GM20000 (cell line): ENCODE results near the gene TSNAX.
A peak's percentile ranks its signal among the peaks of the same experiment; 100 is the strongest.
"Not testable (repeated sequence)": the region's sequence is repeated elsewhere in the genome, so short reads cannot be mapped to it uniquely, and the experiment has no call there.

ENCODE experiments used
- DNase-seq: peaks from one replicate; pipeline ENCODE4 v3.0.0; 2012; ENCODE audit warnings: low spot score
- CTCF ChIP-seq: IDR thresholded peaks from 2 replicates; pipeline ENCODE4 v1.5.1; 2012; ENCODE audit warnings: mild to moderate bottlenecking, control low read depth; ENCODE audit errors: extremely low read depth, missing control alignments

TSNAX gene

GRCh38 chr1:231583376-231583775 lies 54.9 kb downstream of the TSNAX start:
- no peak for DNase-seq
- TF ChIP-seq CTCF: no peak

- peak; percentile 31 for DNase-seq
- peak; percentile 8 for TF ChIP-seq CTCF
Observed at GRCh38 chr1:231584117-231584516, 55.6 kb downstream of the TSNAX start.

- DNase-seq: no peak
- no peak for TF ChIP-seq CTCF
Observed at GRCh38 chr1:231584921-231585320, 56.5 kb downstream of the TSNAX start.

- DNase-seq: peak; percentile 41
- TF ChIP-seq CTCF: peak; percentile 59
Observed at GRCh38 chr1:231590453-231591198, 62.2 kb downstream of the TSNAX start.

GRCh38 chr1:231591466-231591865 lies 63.0 kb downstream of the TSNAX start:
- TF ChIP-seq CTCF: no peak

GRCh38 chr1:231592809-231593208 lies 64.3 kb downstream of the TSNAX start:
- TF ChIP-seq CTCF: no peak
- no peak for DNase-seq

More at GRCh38 chr1:231591466-231591865, 63.0 kb downstream of the TSNAX start:
- no peak for DNase-seq

- DNase-seq: not testable (repeated sequence)
Observed at GRCh38 chr1:231593264-231593663, 64.8 kb downstream of the TSNAX start.

GRCh38 chr1:231594123-231594522 lies 65.7 kb downstream of the TSNAX start:
- no peak for TF ChIP-seq CTCF
- DNase-seq: no peak
